ENCODE measurements around the gene ARHGEF28. TPM values are rescaled to one million over a fixed set of nuclear protein-coding genes. Genes with fewer than 3 reads are reported as not detected.

The ARHGEF28 gene
- total and polyA plus RNA-seq, 2 donors (not counting 1 experiment from before 2014, with no cell fraction given): not detected

DNA sequence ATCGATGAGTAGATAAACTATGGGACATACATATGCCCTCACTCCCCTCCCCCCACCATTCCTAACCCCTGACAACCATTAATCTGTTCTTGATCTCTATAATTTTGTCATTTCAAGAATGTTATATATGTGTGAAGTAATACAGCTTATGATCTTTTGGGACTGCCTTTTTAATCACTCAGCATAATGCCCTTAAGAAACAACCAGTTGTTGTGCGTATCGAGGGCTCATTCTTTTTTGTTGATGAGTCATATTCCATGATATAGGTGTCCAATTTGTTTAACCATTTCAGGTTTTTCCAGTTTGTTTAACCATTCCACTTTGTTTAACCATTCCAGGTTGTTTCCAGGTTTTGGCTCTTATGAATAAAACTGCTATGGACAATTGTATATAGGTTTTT is 75.6 kb downstream of the ARHGEF28 start:
- DNase-seq (no peak), ATAC-seq (ENCODE audit: low read depth) (no peak)
- intact Hi-C loops (cut with micrococcal nuclease): no loop called here
- H2AFZ ChIP-seq (ENCODE audit: insufficient read depth, low read depth, low read length, poor library complexity, severe bottlenecking): no peak overlapping the region
- no peaks in the 10 kb centered on the region for H3K36me3 ChIP-seq (replicated peaks in 1 of 2; ENCODE audit: control extremely low read depth in 1 of 2, control insufficient read depth in 1 of 2, extremely low read depth in 1 of 2, insufficient read depth in 2 of 2, low read length in 1 of 2)
- H3K27ac ChIP-seq (ENCODE audit: low read length in 2 of 2): no peak overlapping the region
- H3K27ac Mint-ChIP-seq: no peak overlapping the region
- no peak overlapping the region for H3K4me3 Mint-ChIP-seq
- H3K9me3 ChIP-seq (ENCODE audit: control extremely low read depth in 1 of 3, control insufficient read depth in 2 of 3, insufficient read depth in 1 of 3, low read length in 2 of 3): no peaks in the 10 kb centered on the region
- no peak overlapping the region for H3K9ac ChIP-seq (ENCODE audit: low read length)
- no peak overlapping the region for H3K4me2 ChIP-seq (replicated peaks; ENCODE audit: low read depth, low read length, poor library complexity, severe bottlenecking)
- ChIA-PET POLR2A (no interaction called here), CTCF (no interaction called here)
- peaks cover 16% of the 10 kb centered on the region for H3K27me3 Mint-ChIP-seq
- no peak overlapping the region for H3K4me3 ChIP-seq (ENCODE audit: control extremely low read depth in 1 of 5, extremely low read depth in 1 of 5, insufficient read depth in 1 of 5, low read depth in 2 of 5, low read length in 4 of 5)
- no peaks in the 10 kb centered on the region for H3K79me2 ChIP-seq (ENCODE audit: control insufficient read depth, insufficient read depth, low read length)
- H3K9me3 Mint-ChIP-seq (ENCODE audit: insufficient read depth): no peaks in the 10 kb centered on the region
- no peaks in the 10 kb centered on the region for H3K4me1 ChIP-seq (ENCODE audit: control insufficient read depth in 2 of 2, insufficient read depth in 2 of 2, low read length in 2 of 2)
- H3K27me3 ChIP-seq (replicated peaks in 1 of 4; ENCODE audit: control extremely low read depth in 1 of 4, control insufficient read depth in 3 of 4, insufficient read depth in 4 of 4, low read length in 3 of 4): peaks cover 0 to 5% (median 0%) of the 10 kb centered on the region in 4 experiments
- TF ChIP-seq, protein P1, sequence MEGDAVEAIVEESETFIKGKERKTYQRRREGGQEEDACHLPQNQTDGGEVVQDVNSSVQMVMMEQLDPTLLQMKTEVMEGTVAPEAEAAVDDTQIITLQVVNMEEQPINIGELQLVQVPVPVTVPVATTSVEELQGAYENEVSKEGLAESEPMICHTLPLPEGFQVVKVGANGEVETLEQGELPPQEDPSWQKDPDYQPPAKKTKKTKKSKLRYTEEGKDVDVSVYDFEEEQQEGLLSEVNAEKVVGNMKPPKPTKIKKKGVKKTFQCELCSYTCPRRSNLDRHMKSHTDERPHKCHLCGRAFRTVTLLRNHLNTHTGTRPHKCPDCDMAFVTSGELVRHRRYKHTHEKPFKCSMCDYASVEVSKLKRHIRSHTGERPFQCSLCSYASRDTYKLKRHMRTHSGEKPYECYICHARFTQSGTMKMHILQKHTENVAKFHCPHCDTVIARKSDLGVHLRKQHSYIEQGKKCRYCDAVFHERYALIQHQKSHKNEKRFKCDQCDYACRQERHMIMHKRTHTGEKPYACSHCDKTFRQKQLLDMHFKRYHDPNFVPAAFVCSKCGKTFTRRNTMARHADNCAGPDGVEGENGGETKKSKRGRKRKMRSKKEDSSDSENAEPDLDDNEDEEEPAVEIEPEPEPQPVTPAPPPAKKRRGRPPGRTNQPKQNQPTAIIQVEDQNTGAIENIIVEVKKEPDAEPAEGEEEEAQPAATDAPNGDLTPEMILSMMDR (IDR thresholded peaks at IDR 0.05): no peak
- TF ChIP-seq EZH2 (IDR thresholded peaks at IDR 0.05; ENCODE audit: borderline replicate concordance, insufficient read depth, low read depth, low read length, poor library complexity, severe bottlenecking): no peak
- no CpG with 5 or more reads among the region's 3 CpGs for WGBS (ENCODE audit: insufficient coverage)
- H3K4me1 Mint-ChIP-seq: no peaks in the 10 kb centered on the region
- H4K20me1 ChIP-seq (ENCODE audit: control insufficient read depth, insufficient read depth, low read length, poor library complexity, severe bottlenecking): no peaks in the 10 kb centered on the region

DNA sequence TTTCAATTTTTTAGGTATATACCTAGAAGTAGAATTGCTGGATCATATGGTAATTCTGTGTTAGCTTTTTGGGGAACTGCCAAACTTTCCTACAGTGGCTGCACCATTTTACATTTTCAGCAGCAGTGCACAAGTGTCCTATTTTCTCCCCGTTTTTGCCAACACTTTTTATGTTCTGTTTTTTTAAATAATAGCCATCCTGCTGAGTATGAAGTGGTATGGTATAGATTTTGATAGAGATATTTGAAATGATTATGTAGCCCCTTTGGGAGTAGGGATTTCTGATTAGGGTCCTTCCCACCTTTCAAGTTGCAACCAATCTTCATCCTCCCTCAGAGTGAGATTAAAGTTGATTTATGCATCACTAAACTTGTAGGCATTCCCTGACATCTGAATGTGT is 76.5 kb downstream of the ARHGEF28 start:
- DNase-seq (no peak), ATAC-seq (ENCODE audit: low read depth) (no peak)
- Histone ChIP-seq H3K27ac (ENCODE audit: low read length in 2 of 2) (no peak overlapping the region), H2AFZ (ENCODE audit: insufficient read depth, low read depth, low read length, poor library complexity, severe bottlenecking) (no peak overlapping the region), H3K27me3 (replicated peaks in 1 of 4; ENCODE audit: control extremely low read depth in 1 of 4, control insufficient read depth in 3 of 4, insufficient read depth in 4 of 4, low read length in 3 of 4) (peaks cover 0 to 5% (median 0%) of the 10 kb centered on the region in 4 experiments), H3K9ac (ENCODE audit: low read length) (no peak overlapping the region), H3K4me2 (replicated peaks; ENCODE audit: low read depth, low read length, poor library complexity, severe bottlenecking) (no peak overlapping the region), H3K4me1 (ENCODE audit: control insufficient read depth in 2 of 2, insufficient read depth in 2 of 2, low read length in 2 of 2) (no peaks in the 10 kb centered on the region), H4K20me1 (ENCODE audit: control insufficient read depth, insufficient read depth, low read length, poor library complexity, severe bottlenecking) (no peaks in the 10 kb centered on the region), H3K79me2 (ENCODE audit: control insufficient read depth, insufficient read depth, low read length) (no peaks in the 10 kb centered on the region), H3K36me3 (replicated peaks in 1 of 2; ENCODE audit: control extremely low read depth in 1 of 2, control insufficient read depth in 1 of 2, extremely low read depth in 1 of 2, insufficient read depth in 2 of 2, low read length in 1 of 2) (no peaks in the 10 kb centered on the region), H3K4me3 (ENCODE audit: control extremely low read depth in 1 of 5, extremely low read depth in 1 of 5, insufficient read depth in 1 of 5, low read depth in 2 of 5, low read length in 4 of 5) (no peak overlapping the region), H3K9me3 (ENCODE audit: control extremely low read depth in 1 of 3, control insufficient read depth in 2 of 3, insufficient read depth in 1 of 3, low read length in 2 of 3) (no peaks in the 10 kb centered on the region)
- Mint-ChIP-seq H3K27ac (no peak overlapping the region), H3K27me3 (peaks cover 21% of the 10 kb centered on the region), H3K4me3 (no peak overlapping the region), H3K4me1 (no peaks in the 10 kb centered on the region), H3K9me3 (ENCODE audit: insufficient read depth) (no peaks in the 10 kb centered on the region)
- ChIA-PET CTCF (no interaction called here), POLR2A (no interaction called here)
- intact Hi-C loops (cut with micrococcal nuclease): no loop called here
- WGBS (ENCODE audit: insufficient coverage): no CpG with 5 or more reads among the region's 1 CpG
- no peak for TF ChIP-seq EZH2 (IDR thresholded peaks at IDR 0.05; ENCODE audit: borderline replicate concordance, insufficient read depth, low read depth, low read length, poor library complexity, severe bottlenecking)
- TF ChIP-seq, protein P1 (IDR thresholded peaks at IDR 0.05): no peak

Measured in B cell (primary cell).